ENCODE data around the gene ZFPL1.

The ZFPL1 gene

GRCh38 chr11:65083834-65084597 lies at the start of gene ZFPL1, which contains the start of gene CDCA5:
ZFPL1 (plus strand) TSS chr11:65084222; CDS start chr11:65084699, 477 bp downstream.
CDCA5 (minus strand) TSS chr11:65084040; CDS start chr11:65083978, 62 bp downstream.
- Histone ChIP-seq H3K9ac (ENCODE audit: low read length) (peak within 1 kb of the TSS; percentile 99), H3K36me3 (ENCODE audit: control insufficient read depth, insufficient read depth, low read length) (peaks cover 70% of the 10 kb centered on the region), H3K27me3 (ENCODE audit: control insufficient read depth, insufficient read depth, low read length) (no peaks in the 10 kb centered on the region), H3K4me3 (ENCODE audit: low read depth, low read length) (peak within 1 kb of the TSS; percentile 98), H3K9me3 (ENCODE audit: control insufficient read depth, insufficient read depth, low read depth, low read length) (no peaks in the 10 kb centered on the region), H3K4me1 (ENCODE audit: control insufficient read depth, insufficient read depth, low read length) (peaks cover 6% of the 10 kb centered on the region), H3K27ac (ENCODE audit: low read depth, low read length) (peak within 1 kb of the TSS; percentile 97)

GRCh38 chr11:65034423-65034822 lies 49.6 kb upstream of the ZFPL1 start:
- no peak overlapping the region for H3K9ac ChIP-seq (ENCODE audit: low read length)
- no peaks in the 10 kb centered on the region for H3K27me3 ChIP-seq (ENCODE audit: control insufficient read depth, insufficient read depth, low read length)
- no peaks in the 10 kb centered on the region for H3K9me3 ChIP-seq (ENCODE audit: control insufficient read depth, insufficient read depth, low read depth, low read length)
- no peaks in the 10 kb centered on the region for H3K4me1 ChIP-seq (ENCODE audit: control insufficient read depth, insufficient read depth, low read length)
- H3K36me3 ChIP-seq (ENCODE audit: control insufficient read depth, insufficient read depth, low read length) = no peaks in the 10 kb centered on the region
- H3K4me3 ChIP-seq (ENCODE audit: low read depth, low read length) = no peak overlapping the region
- no peak overlapping the region for H3K27ac ChIP-seq (ENCODE audit: low read depth, low read length)

DNA sequence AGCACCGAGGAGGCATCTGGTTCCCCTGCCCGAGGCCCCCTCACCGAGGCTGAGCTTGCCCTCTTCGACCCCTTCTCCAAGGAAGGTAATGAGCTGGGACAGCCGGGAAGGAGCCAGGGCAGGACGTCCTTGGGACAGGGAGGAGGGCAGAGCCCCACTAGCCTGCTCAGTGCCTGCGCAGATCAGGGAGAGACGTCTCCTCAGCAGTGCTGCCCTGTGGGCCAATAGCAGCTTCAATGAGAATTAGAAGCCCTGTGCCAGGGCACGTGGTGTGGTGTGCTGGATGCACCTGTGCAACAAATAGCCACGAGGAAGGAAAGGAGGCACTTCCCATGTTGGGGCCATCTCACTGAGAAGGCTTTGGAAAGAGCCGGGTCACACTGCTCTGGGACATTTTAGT lies 48.4 kb upstream of the ZFPL1 start:
- no peak overlapping the region for H3K9ac ChIP-seq (ENCODE audit: low read length)
- no peaks in the 10 kb centered on the region for H3K36me3 ChIP-seq (ENCODE audit: control insufficient read depth, insufficient read depth, low read length)
- no peaks in the 10 kb centered on the region for H3K27me3 ChIP-seq (ENCODE audit: control insufficient read depth, insufficient read depth, low read length)
- no peaks in the 10 kb centered on the region for H3K4me1 ChIP-seq (ENCODE audit: control insufficient read depth, insufficient read depth, low read length)
- H3K9me3 ChIP-seq (ENCODE audit: control insufficient read depth, insufficient read depth, low read depth, low read length) = no peaks in the 10 kb centered on the region
- no peak overlapping the region for H3K4me3 ChIP-seq (ENCODE audit: low read depth, low read length)
- H3K27ac ChIP-seq (ENCODE audit: low read depth, low read length) = no peak overlapping the region

DNA sequence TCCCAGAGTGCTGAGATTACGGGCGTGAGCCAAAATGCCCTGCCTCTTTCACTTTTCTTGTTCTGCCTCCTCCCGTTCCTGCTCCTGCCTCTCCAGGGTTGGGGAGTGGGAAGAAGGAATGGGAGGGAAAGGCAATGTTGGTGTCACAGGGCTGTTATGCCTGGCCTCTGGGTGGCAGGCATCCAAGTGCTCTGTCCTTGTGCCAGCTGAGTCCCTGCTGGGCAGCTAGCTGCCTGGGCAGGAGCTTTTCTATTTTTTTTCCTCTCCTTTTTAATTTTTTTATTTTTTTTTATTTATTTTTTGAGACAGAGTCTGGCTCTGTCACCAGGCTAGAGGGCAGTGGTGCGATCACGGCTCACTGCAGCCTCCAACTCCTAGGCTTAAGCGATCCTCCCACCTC lies 47.1 kb upstream of the ZFPL1 start:
- H3K9ac ChIP-seq (ENCODE audit: low read length) = no peak overlapping the region
- no peaks in the 10 kb centered on the region for H3K4me1 ChIP-seq (ENCODE audit: control insufficient read depth, insufficient read depth, low read length)
- no peak overlapping the region for H3K27ac ChIP-seq (ENCODE audit: low read depth, low read length)
- H3K9me3 ChIP-seq (ENCODE audit: control insufficient read depth, insufficient read depth, low read depth, low read length) = no peaks in the 10 kb centered on the region
- H3K4me3 ChIP-seq (ENCODE audit: low read depth, low read length) = no peak overlapping the region
- no peaks in the 10 kb centered on the region for H3K36me3 ChIP-seq (ENCODE audit: control insufficient read depth, insufficient read depth, low read length)
- no peaks in the 10 kb centered on the region for H3K27me3 ChIP-seq (ENCODE audit: control insufficient read depth, insufficient read depth, low read length)

GRCh38 chr11:65040520-65040846 lies 43.5 kb upstream of the ZFPL1 start:
- Histone ChIP-seq H3K27ac (ENCODE audit: low read depth, low read length) (peak overlapping the region; percentile 85; the same call in 1 of the 2 replicates), H3K36me3 (ENCODE audit: control insufficient read depth, insufficient read depth, low read length) (peaks cover 22% of the 10 kb centered on the region), H3K9ac (ENCODE audit: low read length) (peak overlapping the region; percentile 90), H3K9me3 (ENCODE audit: control insufficient read depth, insufficient read depth, low read depth, low read length) (no peaks in the 10 kb centered on the region), H3K27me3 (ENCODE audit: control insufficient read depth, insufficient read depth, low read length) (no peaks in the 10 kb centered on the region), H3K4me1 (ENCODE audit: control insufficient read depth, insufficient read depth, low read length) (no peaks in the 10 kb centered on the region), H3K4me3 (ENCODE audit: low read depth, low read length) (peak overlapping the region; percentile 84)

- H3K4me1 ChIP-seq (ENCODE audit: control insufficient read depth, insufficient read depth, low read length) = no peaks in the 10 kb centered on the region
- H3K9me3 ChIP-seq (ENCODE audit: control insufficient read depth, insufficient read depth, low read depth, low read length) = no peaks in the 10 kb centered on the region
- peaks cover 28% of the 10 kb centered on the region for H3K36me3 ChIP-seq (ENCODE audit: control insufficient read depth, insufficient read depth, low read length)
- no peaks in the 10 kb centered on the region for H3K27me3 ChIP-seq (ENCODE audit: control insufficient read depth, insufficient read depth, low read length)
- H3K4me3 ChIP-seq (ENCODE audit: low read depth, low read length) = peak within 1 kb of the TSS; percentile 84
- H3K27ac ChIP-seq (ENCODE audit: low read depth, low read length) = peak within 1 kb of the TSS; percentile 85
- peak within 1 kb of the TSS; percentile 90 for H3K9ac ChIP-seq (ENCODE audit: low read length)
Measured at GRCh38 chr11:65040847-65041622, 43.0 kb upstream of the ZFPL1 start, which contains the start of gene SAC3D1. SAC3D1 (plus strand) TSS chr11:65041210; CDS start chr11:65041293, 83 bp downstream.

DNA sequence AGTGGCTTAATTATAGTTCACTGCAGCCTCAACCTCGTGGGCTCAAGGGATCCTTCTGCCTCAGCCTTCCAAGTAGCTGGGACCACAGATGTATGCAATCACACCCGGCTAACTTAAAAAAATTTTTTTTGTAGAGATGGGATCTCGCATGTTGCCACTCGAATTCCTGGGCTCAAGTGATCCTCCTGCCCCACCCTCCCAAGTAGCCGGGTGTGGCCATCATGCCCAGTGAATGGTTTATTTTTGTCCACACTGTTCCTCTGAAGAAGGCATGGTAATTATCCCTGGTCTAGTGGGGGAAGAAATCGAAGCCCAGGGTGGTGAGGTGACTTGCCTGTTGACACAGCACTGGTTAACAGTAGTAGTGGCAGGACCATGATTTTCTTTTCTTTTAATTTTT lies 41.1 kb upstream of the ZFPL1 start:
- no peaks in the 10 kb centered on the region for H3K9me3 ChIP-seq (ENCODE audit: control insufficient read depth, insufficient read depth, low read depth, low read length)
- H3K27me3 ChIP-seq (ENCODE audit: control insufficient read depth, insufficient read depth, low read length) = no peaks in the 10 kb centered on the region
- H3K4me1 ChIP-seq (ENCODE audit: control insufficient read depth, insufficient read depth, low read length) = no peaks in the 10 kb centered on the region
- no peak overlapping the region for H3K9ac ChIP-seq (ENCODE audit: low read length)
- no peak overlapping the region for H3K4me3 ChIP-seq (ENCODE audit: low read depth, low read length)
- H3K27ac ChIP-seq (ENCODE audit: low read depth, low read length) = no peak overlapping the region
- peaks cover 32% of the 10 kb centered on the region for H3K36me3 ChIP-seq (ENCODE audit: control insufficient read depth, insufficient read depth, low read length)

- H3K27ac ChIP-seq (ENCODE audit: low read depth, low read length) = no peak overlapping the region
- no peak overlapping the region for H3K9ac ChIP-seq (ENCODE audit: low read length)
- no peaks in the 10 kb centered on the region for H3K27me3 ChIP-seq (ENCODE audit: control insufficient read depth, insufficient read depth, low read length)
- no peak overlapping the region for H3K4me3 ChIP-seq (ENCODE audit: low read depth, low read length)
- H3K36me3 ChIP-seq (ENCODE audit: control insufficient read depth, insufficient read depth, low read length) = peaks cover 32% of the 10 kb centered on the region
- no peaks in the 10 kb centered on the region for H3K4me1 ChIP-seq (ENCODE audit: control insufficient read depth, insufficient read depth, low read length)
- no peaks in the 10 kb centered on the region for H3K9me3 ChIP-seq (ENCODE audit: control insufficient read depth, insufficient read depth, low read depth, low read length)
Measured at GRCh38 chr11:65043881-65044501, 40.0 kb upstream of the ZFPL1 start.

GRCh38 chr11:65045061-65045460 lies 39.0 kb upstream of the ZFPL1 start:
- no peak overlapping the region for H3K4me3 ChIP-seq (ENCODE audit: low read depth, low read length)
- no peaks in the 10 kb centered on the region for H3K4me1 ChIP-seq (ENCODE audit: control insufficient read depth, insufficient read depth, low read length)
- H3K9ac ChIP-seq (ENCODE audit: low read length) = no peak overlapping the region

DNA sequence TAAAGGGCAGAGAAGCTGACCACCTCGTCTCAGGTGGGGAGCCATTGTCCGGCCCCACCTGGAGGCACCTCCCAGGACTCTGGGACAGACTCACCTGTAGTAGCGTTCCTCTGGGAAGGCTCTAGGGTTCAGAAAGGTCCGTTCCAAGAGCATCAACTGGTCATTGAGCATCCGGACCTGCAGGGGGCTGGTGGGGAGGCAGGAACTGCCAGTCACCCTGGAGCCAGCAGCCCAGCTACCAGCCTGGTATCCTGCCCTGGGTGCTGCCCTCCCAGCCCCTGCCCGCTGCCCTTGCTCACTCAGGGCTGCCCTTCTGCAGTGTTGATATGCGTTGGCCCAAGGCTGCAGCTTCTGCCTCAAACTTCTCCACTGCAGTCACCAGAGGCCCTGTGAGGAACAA lies 38.3 kb upstream of the ZFPL1 start:
- Histone ChIP-seq H3K27me3 (ENCODE audit: control insufficient read depth, insufficient read depth, low read length) (no peaks in the 10 kb centered on the region), H3K36me3 (ENCODE audit: control insufficient read depth, insufficient read depth, low read length) (peaks cover 32% of the 10 kb centered on the region), H3K4me1 (ENCODE audit: control insufficient read depth, insufficient read depth, low read length) (no peaks in the 10 kb centered on the region), H3K4me3 (ENCODE audit: low read depth, low read length) (no peak overlapping the region), H3K9ac (ENCODE audit: low read length) (no peak overlapping the region), H3K9me3 (ENCODE audit: control insufficient read depth, insufficient read depth, low read depth, low read length) (no peaks in the 10 kb centered on the region), H3K27ac (ENCODE audit: low read depth, low read length) (no peak overlapping the region)

More at GRCh38 chr11:65045061-65045460, 39.0 kb upstream of the ZFPL1 start:
- H3K36me3 ChIP-seq (ENCODE audit: control insufficient read depth, insufficient read depth, low read length) = peaks cover 32% of the 10 kb centered on the region
- H3K9me3 ChIP-seq (ENCODE audit: control insufficient read depth, insufficient read depth, low read depth, low read length) = no peaks in the 10 kb centered on the region
- H3K27me3 ChIP-seq (ENCODE audit: control insufficient read depth, insufficient read depth, low read length) = no peaks in the 10 kb centered on the region
- no peak overlapping the region for H3K27ac ChIP-seq (ENCODE audit: low read depth, low read length)

All from HUES6 (cell line).